GM21390 (cell line): ENCODE data around the gene PON2.

Source experiments
- ATAC-seq: cut with Tn5 transposase; IDR thresholded peaks from one replicate; pipeline ENCODE4 v1.9.1; 2021; ENCODE audit not compliant: unreplicated experiment

Gene PON2

DNA sequence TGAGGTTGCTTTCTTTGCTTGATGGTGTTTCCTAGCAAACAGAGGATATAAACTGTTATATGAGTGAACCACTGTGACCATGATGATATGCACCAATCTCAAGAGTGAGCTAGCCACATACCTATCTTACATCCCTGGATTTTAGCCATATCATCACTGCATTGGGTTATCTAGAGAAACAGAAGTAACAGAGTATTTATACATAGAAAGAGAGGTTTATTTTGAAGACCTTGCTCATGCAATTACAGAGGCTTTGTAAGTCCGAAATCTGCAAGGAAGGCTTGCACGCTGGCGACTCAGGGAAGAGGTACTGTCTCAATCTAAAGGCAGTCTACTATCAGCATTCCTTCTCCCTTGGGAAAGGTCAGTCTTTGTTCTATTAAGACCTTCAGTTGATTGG lies 11.8 kb upstream of the PON2 start:
- no peak for ATAC-seq

DNA sequence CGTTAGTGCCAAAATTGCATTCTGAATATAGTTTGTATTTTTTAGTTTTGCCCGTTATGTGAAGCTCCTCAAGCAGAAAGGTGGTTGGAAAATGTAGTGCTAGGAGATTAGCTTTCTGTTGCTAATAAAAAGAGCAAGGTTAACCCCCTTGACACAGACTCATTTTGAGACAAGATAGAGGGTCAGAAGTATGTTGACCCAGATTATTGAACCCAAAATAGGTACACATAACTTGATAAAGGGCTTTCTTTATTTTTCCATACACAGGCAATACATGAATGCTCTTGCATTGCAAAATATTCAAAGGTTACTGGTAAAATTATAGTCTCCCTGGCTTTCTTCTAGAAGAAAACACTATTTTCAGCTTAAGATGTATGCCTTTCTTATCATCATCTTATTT lies 10.0 kb upstream of the PON2 start:
- no peak for ATAC-seq

DNA sequence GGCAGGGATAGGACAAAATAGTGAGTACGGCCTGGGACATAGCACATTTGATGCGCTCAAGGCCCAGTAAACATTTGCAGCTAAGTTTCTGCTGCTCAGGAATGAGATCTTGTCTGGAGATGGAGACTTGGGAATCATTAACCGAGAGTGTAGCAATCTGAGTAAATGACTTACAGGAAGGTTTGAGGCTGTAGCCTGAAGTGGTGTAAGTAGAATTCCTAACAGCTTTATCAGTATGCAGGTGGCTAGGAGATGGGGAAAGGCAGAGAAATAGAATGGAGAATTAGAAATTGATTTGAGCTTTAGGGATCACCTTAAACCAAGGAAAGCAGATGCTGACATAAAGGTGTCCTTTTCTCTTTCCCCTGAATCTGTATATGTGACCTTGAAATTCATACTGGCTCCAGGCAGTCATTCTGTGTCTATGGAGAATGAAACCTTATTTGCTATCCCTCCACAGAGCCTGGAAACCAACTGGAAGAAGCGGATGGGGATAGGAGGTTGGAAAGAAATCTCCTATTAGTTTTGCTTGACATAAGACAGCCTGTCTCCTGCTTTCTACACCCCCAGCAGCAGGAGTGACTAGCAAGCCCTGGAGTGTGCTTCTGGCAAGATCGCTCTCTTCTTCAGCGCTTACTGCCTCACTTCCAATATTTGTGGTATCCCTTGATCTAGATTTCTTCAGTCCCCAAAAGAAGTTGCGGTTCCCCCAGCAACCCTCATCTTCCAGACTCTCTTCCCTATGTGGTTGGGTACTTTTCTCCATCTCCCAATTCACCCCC lies 6.4 kb upstream of the PON2 start:
- ATAC-seq: no peak

DNA sequence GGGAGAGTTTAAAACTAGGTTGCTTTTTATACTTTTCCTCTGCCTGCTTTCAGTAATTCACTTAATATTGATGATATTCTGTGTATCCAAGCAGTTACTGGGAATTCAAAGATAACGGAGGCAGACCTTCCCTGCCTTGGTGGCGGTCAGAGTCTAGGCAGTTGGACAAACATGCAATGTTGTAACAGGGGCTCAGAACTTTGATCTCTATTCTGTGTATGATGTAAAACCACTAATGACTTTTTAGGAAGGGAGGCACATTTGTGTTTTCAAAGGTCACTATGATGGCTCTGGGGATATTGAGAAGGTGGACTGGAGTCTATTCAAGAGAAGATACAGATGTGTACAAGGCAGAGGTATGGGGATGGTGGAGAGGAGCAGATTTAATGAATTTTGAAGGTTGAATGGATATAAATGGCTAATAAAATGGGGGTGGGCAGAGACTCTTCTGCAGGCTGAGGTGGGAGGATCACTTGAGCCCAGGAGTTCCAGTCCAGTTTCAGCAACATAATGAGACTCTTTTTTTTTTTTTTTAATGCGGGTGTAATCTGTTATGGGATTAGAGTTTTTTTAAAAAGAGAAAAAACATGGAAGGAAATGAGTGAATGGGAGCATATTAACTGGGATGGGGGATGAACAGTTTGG lies 5.7 kb upstream of the PON2 start:
- no peak for ATAC-seq

DNA sequence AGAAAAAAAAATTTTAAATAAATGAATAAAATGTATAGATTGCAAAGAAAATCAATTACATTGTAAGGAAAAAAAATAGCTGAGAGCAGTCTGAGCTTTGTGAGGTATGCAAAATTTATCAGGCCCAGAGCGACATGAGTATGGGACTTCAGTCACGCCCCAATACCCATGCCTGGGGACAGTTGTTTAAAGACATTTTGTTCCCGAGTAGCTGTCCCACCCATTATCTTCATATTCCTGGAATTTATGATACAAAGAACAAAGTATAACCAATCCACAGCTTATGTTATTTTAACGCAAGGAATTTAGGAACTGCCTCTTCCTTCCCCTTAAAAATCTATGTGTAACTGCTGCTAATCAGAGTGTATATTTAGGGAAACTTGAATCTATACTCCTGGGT lies 1.6 kb upstream of the PON2 start:
- no peak for ATAC-seq

DNA sequence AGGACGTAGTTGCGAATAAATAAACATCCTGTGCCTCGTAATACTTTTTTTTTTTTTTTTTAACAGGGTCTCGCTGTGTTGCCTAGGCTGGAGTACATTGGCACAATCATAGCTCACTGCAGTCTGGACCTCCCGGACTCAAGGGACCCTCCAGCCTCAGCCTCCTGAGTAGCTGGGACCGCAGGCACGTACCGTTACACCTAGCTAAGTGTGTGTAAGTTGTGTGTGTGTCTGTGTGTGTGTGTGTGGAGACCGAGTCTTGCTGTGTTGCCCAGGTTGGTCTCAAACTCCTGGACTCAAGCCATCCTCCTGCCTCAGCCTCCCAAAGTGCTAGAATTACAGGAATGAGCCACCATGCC lies 573 bp upstream of the PON2 start:
- no peak for ATAC-seq

DNA sequence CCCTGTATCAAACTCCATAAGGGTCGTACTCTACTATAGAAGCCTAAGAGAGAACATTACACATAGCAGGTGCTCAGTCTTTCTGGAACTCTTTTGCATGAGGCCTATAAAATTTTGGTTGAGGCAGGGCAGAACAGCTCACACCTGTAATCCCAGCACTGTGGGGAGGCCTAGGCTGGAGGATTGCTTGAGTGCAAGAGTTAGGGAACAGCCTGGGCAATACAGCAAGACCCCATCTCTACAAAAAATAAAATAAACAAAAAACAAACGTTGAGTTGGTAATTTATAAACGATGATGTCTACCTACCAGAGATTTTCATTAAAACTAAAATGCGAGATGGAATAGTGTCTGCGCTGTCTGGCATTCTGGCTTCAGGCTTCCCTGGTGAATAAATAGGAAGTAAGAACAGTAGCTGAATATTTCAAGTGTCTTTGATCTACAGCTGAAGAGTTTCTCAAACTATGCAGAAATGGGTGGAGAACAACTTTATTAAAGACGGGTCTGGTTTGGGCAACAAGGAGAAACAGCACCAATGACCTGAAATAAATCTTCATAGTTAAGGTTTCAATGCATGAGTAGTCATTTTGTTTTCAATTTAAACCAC lies 774 bp downstream of the PON2 start:
- no peak for ATAC-seq

DNA sequence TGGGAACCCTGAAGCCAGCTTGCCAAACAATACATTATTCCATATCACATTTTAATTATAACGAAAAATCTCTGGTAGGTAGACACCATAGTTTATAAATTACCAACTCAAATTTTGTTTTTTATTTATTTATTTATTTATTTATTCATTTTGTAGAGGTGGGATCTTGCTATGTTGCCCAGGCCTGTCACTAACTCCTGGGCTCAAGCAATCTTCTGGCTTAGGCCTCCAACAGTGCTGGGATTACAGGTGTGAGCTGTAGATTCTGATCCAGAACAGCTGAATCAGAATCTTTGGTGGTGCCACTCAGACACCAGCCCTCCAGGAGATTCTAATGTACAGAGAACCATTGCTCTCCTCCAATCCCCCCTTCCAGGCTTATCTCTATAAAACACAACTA lies 1.7 kb downstream of the PON2 start:
- ATAC-seq: no peak

DNA sequence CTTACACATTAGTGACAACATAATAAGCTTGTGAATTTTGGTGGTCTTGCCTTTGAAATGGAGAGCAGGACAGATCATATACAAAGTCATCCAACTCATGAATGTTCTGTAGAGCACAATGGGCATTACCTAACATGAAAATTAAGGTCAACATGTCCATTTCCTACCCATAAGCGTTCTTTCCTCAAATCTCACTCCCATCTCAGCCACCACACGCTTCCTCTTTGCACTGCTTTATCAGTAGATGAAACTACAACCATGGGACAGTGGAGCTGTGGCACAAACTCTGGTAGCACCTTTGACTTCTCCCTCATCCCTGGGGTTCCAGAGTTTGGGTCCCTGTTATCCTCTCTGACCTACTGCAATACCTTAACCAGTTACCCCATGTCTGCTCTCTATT lies 2.2 kb downstream of the PON2 start:
- ATAC-seq: no peak

DNA sequence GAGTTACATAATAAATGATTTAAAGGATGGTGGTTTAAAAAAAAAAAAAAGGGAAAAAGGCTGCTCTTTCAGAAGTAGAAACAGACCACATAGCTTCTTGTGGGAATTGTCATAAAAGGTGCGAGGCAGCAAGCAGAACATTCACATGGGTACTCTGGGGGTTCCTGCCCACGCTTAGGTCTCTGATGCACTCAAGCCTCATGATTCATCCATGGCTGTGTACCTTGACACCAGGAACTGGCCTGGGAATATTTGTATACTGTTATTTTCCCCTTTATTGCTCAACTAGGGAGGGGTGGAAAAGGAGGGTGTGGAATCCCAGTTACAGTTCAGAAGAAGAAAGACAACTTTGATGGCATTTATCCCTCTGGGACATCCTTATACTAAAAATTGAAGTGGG lies 4.0 kb downstream of the PON2 start:
- ATAC-seq: no peak

DNA sequence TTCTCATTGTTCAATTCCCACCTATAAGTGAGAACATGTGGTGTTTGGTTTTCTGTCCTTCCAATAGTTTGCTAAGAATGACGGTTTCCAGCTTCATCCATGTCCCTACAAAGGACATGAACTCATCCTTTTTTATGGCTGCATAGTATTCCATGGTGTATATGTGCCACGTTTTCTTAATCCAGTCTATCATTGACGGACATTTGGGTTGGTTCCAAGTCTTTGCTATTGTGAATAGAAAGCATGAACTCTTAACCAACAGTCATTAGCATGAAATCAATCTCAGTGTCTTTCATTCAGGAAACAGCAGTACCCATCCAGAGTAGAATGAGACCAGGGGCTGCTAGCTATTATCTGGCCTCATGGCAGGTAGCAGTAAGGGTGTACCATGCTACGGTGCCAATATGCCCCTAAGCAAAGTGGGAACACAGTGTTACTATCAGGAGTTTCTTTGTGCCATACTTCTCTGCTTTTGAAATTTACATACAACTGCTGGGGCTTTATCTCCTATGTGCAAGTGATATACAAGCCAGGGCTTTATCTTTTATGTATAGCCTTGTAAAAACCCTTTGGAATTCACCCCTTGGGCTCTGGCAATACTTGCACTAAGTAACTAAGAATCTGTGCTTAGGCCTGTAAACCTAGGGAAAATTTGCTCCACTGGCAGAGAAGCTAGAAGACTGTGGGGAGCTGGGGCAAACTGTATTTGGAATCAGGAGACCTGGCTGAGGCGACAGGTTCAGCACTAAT lies 5.4 kb downstream of the PON2 start:
- ATAC-seq: no peak

DNA sequence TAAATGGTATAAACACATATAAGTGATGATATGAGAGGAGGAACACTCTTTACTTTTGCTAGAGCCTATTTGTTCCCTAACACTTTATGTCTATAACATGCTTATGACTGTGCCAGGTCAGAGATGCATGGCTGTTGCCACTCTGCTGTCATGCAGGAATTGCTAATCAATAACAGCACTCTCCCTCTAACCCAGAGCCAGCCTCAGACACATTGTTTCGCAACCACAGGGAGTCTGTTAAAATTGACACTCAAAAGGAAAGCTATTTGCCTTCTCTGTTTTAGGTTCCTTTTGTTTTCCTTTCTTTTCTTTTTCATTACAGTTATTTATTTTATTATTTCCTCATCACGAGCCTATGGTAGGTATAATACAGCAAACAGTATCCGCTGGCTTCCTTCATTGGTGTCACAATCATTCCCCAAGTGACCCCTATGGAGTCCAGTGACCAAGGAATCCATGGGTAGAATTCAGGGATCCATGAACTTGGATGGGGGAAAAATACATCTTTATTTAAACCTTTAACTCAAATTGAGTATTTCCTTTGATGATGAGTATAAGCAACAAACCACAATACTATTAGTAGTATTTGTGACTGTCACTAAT lies 6.8 kb downstream of the PON2 start:
- ATAC-seq: no peak

DNA sequence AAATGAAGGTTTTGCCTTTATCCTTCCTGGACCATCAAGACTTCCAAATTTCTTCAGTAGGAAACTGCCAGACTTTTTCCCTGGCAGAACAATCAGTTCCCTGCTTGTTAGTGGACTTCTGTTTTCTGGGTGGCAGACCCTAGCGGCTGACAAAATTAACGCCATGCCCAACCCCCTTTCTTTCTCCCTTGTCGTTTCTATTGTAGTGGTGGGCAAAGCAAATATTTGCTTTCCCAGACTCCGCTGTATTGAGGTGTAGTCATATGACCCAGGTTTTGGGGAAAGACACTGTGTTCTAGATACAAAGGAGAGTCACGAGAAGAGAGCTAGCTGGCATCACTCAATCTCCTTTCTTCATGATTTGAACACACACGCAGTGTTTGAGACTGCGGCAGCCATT lies 7.7 kb downstream of the PON2 start:
- ATAC-seq: no peak

DNA sequence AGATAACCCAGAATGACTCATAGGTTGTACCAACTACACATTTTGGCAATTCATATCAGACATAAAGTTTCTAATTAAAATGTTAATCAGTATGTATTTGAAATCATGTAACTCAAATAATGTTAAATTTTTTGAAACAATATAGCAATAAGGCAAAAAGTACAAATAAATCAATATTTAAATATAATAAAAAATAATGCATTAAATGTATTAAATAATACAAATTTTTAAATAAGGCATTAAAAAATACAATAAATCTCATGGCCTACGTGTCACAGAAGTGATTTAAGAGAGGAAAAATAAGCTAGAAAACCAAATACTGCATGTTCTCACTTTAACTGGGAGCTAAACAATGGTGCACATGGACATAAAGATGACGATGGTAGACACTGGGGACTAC lies 9.1 kb downstream of the PON2 start:
- ATAC-seq: no peak

DNA sequence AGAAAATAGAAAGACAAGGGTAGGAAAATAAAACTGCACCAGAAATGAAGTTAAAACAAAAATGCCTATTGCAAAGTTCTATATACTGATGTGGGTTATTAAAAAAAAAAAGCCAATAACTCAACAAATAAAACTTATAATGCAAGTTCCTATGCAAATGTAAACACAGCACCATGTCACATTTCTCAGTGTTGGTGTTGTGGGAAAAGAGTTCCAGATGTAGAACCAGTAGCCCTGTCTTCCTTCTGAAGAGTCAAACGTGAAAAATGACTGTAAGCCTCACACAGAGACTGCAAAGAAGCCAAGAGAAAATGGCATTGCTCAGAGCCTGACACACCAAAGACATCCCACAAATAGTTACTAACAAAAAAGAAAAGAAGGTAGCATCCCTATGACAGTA lies 10.1 kb downstream of the PON2 start:
- no peak for ATAC-seq

DNA sequence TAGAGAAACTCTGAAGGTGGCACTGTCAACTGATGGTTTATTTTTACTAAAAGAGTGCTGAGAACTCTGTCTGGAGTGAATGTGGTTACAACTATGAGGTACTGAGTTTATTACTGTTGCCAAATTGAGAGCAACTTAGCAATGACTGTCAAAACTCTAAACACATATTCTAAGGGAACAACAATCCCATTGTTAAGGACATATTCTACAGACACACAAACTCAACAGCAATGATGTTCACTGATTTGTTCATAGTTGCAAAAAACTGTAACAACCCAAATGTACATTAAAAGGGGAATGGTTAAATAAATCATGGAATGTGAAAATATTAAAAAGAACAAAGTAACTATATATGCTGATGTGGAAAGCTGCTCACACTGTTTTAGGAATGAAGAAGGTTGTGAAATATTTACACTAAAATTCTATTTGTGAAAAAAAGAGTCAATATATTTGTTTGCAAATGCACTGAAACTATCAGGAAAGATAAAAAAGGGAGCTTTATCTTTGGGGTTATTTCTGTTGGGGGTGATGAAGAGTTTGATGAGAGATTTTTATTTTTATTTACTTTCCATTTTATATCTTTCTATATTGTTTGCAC lies 12.9 kb downstream of the PON2 start:
- ATAC-seq: no peak

DNA sequence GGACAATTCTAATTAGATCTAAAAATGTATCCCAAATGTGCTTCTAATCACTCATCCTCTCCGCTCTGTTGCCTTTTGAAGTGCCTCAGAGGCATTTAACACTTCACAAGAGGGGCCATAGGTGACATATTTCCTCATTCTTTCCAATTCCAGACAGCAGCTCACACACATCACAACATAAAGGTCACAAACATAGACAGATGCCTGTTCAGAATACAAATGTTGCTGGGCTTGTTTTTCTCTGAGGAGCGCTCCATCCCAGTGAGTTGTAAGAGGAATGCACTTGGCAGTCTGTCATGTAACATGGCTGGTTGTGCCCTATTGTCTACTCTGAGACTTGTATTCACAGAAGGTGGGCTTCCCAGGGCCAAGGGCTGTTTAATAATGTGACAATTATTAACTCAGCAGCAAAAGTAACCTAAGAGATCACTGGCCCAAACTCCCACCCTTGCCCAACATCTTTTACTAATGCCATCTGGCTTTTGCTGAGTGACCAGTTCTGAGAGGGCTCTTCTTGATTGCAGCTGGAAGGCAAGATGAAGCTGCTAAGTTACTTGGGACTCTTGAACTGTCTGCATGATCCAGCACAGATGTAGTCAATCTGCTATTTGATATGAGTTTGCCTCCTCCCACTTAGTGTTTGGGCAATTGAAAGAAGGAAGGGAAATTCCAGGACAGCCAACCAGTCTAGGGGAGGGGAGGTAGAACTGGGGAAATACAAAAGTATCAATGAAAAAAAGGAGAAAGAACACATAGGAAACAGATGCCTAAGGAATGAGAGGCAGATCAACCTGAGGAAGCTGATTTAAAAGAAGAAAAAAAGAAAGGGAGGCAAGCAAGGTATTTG lies 13.6 kb downstream of the PON2 start:
- no peak for ATAC-seq

DNA sequence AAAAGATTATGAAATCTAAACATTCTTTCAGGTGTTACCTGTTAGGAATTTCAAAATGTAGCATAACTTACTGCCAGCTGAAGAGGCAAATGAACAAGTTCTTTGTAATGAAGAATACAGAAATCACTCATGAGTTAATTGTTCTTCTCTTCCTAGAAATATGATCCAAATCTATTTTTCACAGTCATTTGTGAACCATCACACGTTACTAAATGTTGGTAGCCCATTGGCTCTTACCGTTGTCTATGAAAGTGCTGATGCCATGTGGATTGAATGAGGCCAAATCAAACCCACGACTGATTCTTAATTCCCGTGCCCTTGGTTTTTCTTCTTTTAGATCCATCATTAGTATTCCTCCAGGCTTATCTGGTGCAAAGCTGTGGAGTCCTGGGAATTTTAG lies 22.8 kb downstream of the PON2 start:
- ATAC-seq: no peak

DNA sequence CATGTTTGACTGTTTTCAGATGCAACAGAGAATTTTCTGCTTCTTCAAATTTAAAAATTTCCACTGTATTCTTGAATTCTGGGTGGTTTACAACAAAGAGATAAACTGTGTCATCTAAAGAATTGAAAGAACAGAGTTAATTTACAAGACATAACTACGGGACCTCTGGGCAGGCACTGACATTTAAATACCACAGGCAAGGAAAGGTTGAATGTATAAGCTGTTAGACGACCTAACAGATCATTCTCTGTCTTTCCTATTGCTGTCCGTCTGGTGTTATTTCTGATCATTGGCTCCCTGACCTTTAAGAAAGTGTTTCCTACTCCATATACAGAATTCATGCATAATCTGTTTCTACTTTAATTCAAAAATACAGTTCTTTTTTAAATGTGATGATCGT lies 23.2 kb downstream of the PON2 start:
- no peak for ATAC-seq

DNA sequence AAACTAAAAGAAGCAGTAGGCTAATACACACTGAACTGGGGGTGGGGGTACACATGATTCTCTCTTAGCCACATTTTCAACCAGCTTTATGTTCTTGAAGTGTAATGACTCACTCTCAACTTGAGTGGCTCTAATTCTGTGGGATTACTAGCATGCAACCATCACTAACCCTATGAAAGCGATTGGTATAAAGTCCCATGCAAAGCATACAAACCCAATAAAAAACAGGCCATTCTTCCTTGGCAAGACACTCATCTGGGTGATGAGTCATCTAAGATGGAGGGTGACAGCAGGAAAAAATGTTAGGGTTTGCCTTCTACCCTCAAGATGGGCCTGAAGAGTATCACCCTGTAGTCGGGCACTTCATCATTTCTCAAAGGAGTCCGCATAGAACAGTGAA lies 23.8 kb downstream of the PON2 start:
- no peak for ATAC-seq
